Mammary epithelial cell (primary cell): ENCODE results near the gene CLECL1.

Experiments used
- EZH2 ChIP-seq: IDR thresholded peaks from 2 replicates; pipeline ENCODE4 v1.6.1; 2012; ENCODE audit warnings: low read length, inconsistent platforms, borderline replicate concordance
- TF ChIP-seq, protein P1 (sequence below), 2 donors: IDR thresholded peaks in 1 of 2; conservative IDR thresholded peaks in 1 of 2; 2 replicates each; pipeline ENCODE4 v1.5.1; 2011 to 2012; ENCODE audit warnings: inconsistent platforms in 2 of 2, low read length in 2 of 2, mild to moderate bottlenecking in 2 of 2, control low read depth in 1 of 2, low read depth in 1 of 2; ENCODE audit not compliant: insufficient read depth in 1 of 2; ENCODE audit errors: extremely low read depth in 1 of 2

- TF ChIP-seq EZH2 = no peak
- TF ChIP-seq, protein P1, sequence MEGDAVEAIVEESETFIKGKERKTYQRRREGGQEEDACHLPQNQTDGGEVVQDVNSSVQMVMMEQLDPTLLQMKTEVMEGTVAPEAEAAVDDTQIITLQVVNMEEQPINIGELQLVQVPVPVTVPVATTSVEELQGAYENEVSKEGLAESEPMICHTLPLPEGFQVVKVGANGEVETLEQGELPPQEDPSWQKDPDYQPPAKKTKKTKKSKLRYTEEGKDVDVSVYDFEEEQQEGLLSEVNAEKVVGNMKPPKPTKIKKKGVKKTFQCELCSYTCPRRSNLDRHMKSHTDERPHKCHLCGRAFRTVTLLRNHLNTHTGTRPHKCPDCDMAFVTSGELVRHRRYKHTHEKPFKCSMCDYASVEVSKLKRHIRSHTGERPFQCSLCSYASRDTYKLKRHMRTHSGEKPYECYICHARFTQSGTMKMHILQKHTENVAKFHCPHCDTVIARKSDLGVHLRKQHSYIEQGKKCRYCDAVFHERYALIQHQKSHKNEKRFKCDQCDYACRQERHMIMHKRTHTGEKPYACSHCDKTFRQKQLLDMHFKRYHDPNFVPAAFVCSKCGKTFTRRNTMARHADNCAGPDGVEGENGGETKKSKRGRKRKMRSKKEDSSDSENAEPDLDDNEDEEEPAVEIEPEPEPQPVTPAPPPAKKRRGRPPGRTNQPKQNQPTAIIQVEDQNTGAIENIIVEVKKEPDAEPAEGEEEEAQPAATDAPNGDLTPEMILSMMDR (conservative IDR thresholded peaks at IDR 0.05 in 1 of 2, IDR thresholded peaks at IDR 0.05 in 1 of 2; ENCODE audit: extremely low read depth in 1 of 2, insufficient read depth in 1 of 2, low read depth in 1 of 2, low read length in 2 of 2) = no peak
Observed at GRCh38 chr12:9781360-9781759, 48.5 kb upstream of the CLECL1 start.
